Esophagus (tissue), 2 donors: Measurements from ENCODE around the gene CIAO2A. TPM values are rescaled to one million over a fixed set of nuclear protein-coding genes. Genes with fewer than 3 reads are reported as not detected.
"Not testable (repeated sequence)": the region's sequence is repeated elsewhere in the genome, so short reads cannot be mapped to it uniquely, and the experiment has no call there.

Experiments used
- H3K27ac ChIP-seq, 2 donors: one replicate each; pipeline ENCODE4 v1.5.1; 2013; ENCODE audit warnings: low read depth in 2 of 2, mild to moderate bottlenecking in 2 of 2, inconsistent platforms in 1 of 2, low read length in 1 of 2, moderate library complexity in 1 of 2
- H3K27me3 ChIP-seq, 2 donors: one replicate each; pipeline ENCODE4 v1.6.1; 2013; ENCODE audit warnings: low read length in 2 of 2, control low read depth in 1 of 2, mild to moderate bottlenecking in 1 of 2; ENCODE audit not compliant: insufficient read depth in 2 of 2, control insufficient read depth in 1 of 2
- H3K36me3 ChIP-seq, 2 donors: one replicate each; pipeline ENCODE4 v1.6.1; 2013; ENCODE audit warnings: low read length in 1 of 2; ENCODE audit not compliant: control insufficient read depth in 2 of 2, insufficient read depth in 2 of 2
- H3K4me1 ChIP-seq, 2 donors: one replicate each; pipeline ENCODE4 v1.6.1; 2013; ENCODE audit warnings: low read length in 1 of 2; ENCODE audit not compliant: control insufficient read depth in 2 of 2, insufficient read depth in 2 of 2
- H3K4me3 ChIP-seq, 2 donors: one replicate each; pipeline ENCODE4 v1.5.1; 2013; ENCODE audit warnings: low read length in 2 of 2, mild to moderate bottlenecking in 2 of 2, low read depth in 1 of 2, moderate library complexity in 1 of 2
- H3K9me3 ChIP-seq, 2 donors: one replicate each; pipeline ENCODE4 v1.6.1; 2013; ENCODE audit warnings: mild to moderate bottlenecking in 2 of 2, low read depth in 1 of 2, low read length in 1 of 2, moderate library complexity in 1 of 2; ENCODE audit not compliant: control insufficient read depth in 2 of 2, insufficient read depth in 1 of 2
- WGBS, 2 donors: extraction: QIAGEN DNeasy Blood & Tissue Kit; methylation state at CpG; one replicate each; pipeline ENCODE4 v1.1.7; 2013; 5-methylcytosine and 5-hydroxymethylcytosine counted together
- polyA plus RNA-seq, 2 donors: library from polyadenylated mRNA; stranded (reverse); fragments of 200-250 nt; gene quantifications; one replicate each; pipeline ENCODE4 v1.2.3, GENCODE V29; 2013
- donor health status: healthy with polysubstance abuse.
- donor health status: Bipolar disorder and iron deficiency.

CIAO2A gene
- polyA plus RNA-seq, 2 donors: 39.0 to 65.7 TPM

DNA sequence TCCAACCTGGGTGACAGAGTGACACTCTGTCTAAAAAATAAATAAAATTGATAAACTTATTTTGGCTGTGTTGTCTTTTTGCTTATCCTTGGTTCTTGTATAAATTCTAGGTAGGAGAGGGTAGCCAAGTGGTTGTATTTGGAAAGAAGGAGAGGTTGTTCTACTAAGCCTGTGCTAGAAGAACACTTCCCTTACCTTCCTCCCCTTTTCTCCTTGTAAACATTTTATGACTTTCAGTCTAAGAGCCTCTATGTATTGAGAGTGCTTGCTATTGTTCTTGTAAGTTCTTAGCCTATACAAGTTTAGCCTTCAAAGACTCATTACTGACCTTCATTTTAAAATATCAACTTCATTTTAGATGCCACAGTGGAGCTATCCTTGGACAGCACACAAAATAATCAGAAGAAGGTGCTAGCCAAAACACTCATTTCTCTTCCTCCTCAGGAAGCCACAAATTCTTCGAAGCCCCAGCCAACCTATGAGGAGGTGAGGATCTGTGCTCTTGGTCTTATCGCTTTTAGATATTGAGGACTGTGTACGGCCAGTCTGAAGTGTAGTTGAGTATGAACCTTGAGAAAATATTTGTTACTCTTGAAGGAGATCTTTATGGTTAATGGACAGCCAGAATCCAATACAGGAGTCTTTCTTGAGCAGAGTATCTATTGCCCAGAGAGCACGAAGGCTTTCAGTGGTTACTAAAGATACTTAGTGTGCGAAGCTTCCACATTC, 24.3 kb upstream of the CIAO2A start:
- H3K36me3 ChIP-seq: peaks cover 13 to 22% of the 10 kb centered on the region in 2 donors
- 91 to 94% methylated on average over 5 of the region's 5 CpGs for WGBS, 2 donors
- H3K9me3 ChIP-seq: no peaks in the 10 kb centered on the region
- no peaks in the 10 kb centered on the region for H3K27me3 ChIP-seq
- H3K4me1 ChIP-seq: no peaks in the 10 kb centered on the region
- no peak overlapping the region for H3K4me3 ChIP-seq
- H3K27ac ChIP-seq: no peak overlapping the region

DNA sequence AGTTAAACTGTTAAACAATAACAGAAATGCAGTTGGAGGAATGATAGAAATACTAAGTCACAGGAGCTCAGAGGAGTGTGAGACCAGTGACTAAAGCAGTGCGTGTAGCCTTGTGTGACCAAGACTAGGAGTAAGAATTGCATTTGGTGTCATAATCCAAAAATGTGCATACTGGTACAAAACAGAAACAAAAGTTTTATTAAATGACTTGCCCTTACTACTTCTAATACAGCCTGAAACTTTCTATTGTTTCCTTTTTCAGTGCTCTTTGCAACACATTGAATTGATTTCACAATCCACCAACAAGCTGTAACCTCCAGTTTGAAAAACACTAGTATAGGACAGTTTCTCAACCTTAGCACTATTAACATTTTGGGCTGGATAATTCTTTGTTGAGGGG, 19.3 kb upstream of the CIAO2A start:
- Histone ChIP-seq H3K27me3 (no peaks in the 10 kb centered on the region), H3K9me3 (no peaks in the 10 kb centered on the region), H3K36me3 (peaks cover 4 to 10% of the 10 kb centered on the region in 2 donors), H3K4me3 (no peak overlapping the region), H3K27ac (no peak overlapping the region), H3K4me1 (peaks cover 0 to 2% of the 10 kb centered on the region in 2 donors)
- WGBS, 2 donors: 81 to 91% methylated on average over 1 of the region's 1 CpG

GRCh38 chr15:64112073-64112772, 18.6 kb upstream of the CIAO2A start:
- Histone ChIP-seq H3K4me1 (peaks cover 0 to 2% of the 10 kb centered on the region in 2 donors), H3K4me3 (no peak overlapping the region), H3K36me3 (peaks cover 4 to 10% of the 10 kb centered on the region in 2 donors), H3K9me3 (no peaks in the 10 kb centered on the region), H3K27ac (no peak overlapping the region), H3K27me3 (no peaks in the 10 kb centered on the region)
- 71 to 77% methylated on average over 4 of the region's 4 CpGs for WGBS, 2 donors

DNA sequence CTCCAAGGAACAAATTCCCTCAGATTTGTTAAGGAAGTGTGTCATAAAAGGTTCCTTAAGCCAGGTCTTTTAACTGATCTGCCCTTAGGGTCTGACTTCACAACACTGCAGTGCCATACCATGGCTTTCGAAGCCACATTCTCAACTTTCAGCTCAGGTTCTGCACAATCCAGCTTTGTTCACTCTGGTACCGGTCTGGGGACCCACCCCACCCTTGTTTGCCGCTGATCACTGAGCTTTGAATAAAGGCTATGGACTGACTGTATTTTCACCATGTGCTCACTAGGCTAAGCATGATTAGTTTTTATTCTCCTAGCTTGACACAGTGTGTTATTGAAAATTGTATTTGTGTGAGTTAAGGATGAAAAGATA, 18.0 kb upstream of the CIAO2A start:
- no peak overlapping the region for H3K27ac ChIP-seq
- peaks cover 4 to 10% of the 10 kb centered on the region in 2 donors for H3K36me3 ChIP-seq
- no peak overlapping the region for H3K4me3 ChIP-seq
- 62 to 66% methylated on average over 3 of the region's 3 CpGs for WGBS, 2 donors
- H3K9me3 ChIP-seq: no peaks in the 10 kb centered on the region
- peaks cover 0 to 2% of the 10 kb centered on the region in 2 donors for H3K4me1 ChIP-seq
- H3K27me3 ChIP-seq: no peaks in the 10 kb centered on the region

DNA sequence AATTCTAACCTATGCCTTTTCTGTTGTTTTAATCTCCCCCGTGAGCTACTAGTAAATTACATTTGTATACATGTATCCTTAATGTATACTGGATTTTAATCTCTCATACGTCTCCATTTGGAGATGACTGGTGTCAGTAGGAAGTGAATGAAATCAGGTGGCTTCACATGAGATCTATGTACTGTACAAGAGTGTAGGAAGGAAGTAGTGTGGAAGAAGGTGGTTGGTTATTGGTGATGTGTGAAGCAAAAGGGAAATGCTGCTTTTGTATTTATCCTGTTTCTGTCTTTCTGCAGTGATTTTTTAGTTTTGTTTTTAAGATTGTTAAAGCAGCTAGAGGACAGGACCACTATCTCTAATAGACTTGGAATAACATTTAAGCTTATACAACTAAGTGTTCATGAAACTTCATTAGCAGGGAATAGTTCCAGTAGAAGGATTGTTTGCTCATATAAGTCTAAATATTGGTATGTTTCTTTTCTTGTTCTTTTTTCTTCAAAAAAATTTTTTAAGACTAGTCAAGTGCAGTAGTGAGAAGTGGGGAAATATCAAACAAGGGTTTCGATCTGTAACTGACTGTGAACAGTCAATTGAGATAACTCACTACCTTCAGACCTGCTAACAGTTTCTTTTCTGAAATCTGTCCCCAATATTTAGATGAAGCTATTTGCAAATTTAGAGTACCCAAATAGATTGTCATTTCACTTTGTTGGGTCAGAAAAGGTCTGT, 17.5 kb upstream of the CIAO2A start:
- Histone ChIP-seq H3K27me3 (no peaks in the 10 kb centered on the region), H3K9me3 (no peaks in the 10 kb centered on the region), H3K36me3 (peaks cover 4 to 9% of the 10 kb centered on the region in 2 donors), H3K4me1 (peaks cover 0 to 2% of the 10 kb centered on the region in 2 donors), H3K4me3 (no peak overlapping the region), H3K27ac (no peak overlapping the region)
- WGBS, 2 donors: 80 to 87% methylated on average over 3 of the region's 3 CpGs

DNA sequence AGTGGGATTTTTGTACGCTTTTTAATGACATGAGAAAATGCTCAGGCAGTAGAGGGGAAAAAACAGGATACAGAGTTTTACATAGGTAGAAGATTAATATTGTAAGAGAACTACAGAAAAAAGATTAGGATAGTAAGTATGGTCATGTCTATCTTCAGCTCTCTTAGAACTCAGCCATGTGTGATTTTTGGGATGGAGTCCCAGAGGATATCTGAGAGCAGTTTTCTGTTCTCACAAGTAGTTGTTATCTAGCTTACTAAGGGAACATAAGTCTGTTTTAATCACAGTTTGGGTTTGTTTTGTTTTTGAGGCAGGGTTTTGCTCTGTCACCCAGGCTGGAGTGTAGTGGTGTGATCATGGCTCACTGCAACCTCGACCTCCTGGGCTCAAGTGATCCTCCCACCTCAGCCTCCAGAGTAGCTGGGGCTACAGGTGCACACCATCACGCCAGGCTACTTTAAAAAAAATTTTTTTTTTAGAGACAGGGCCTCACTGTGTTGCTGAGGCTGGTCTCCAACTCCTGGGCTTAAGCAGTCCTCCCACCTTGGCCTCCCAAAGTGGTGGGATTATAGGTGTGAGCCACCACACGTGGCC, 16.6 kb upstream of the CIAO2A start:
- not testable (repeated sequence) for H3K27ac ChIP-seq, H3K9me3 ChIP-seq, H3K4me3 ChIP-seq, H3K4me1 ChIP-seq, H3K36me3 ChIP-seq, H3K27me3 ChIP-seq
- 95% methylated on average over 4 of the region's 4 CpGs for WGBS, 2 donors

GRCh38 chr15:64107337-64107736, 13.7 kb upstream of the CIAO2A start:
- Histone ChIP-seq H3K4me3 (no peak overlapping the region), H3K4me1 (peaks cover 0 to 2% of the 10 kb centered on the region in 2 donors), H3K27me3 (no peaks in the 10 kb centered on the region), H3K27ac (no peak overlapping the region), H3K9me3 (no peaks in the 10 kb centered on the region), H3K36me3 (no peaks in the 10 kb centered on the region)
- WGBS, 2 donors: 94 to 95% methylated on average over 1 of the region's 1 CpG

- Histone ChIP-seq H3K9me3 (no peaks in the 10 kb centered on the region), H3K4me3 (no peak overlapping the region), H3K36me3 (no peaks in the 10 kb centered on the region), H3K27ac (peak overlapping the region in 1 of 2 donors; percentile 21), H3K27me3 (no peaks in the 10 kb centered on the region), H3K4me1 (no peaks in the 10 kb centered on the region)
- 67% methylated on average over 9 of the region's 9 CpGs for WGBS, 2 donors
Measured at GRCh38 chr15:64105113-64105704, 11.6 kb upstream of the CIAO2A start.

- Histone ChIP-seq H3K36me3 (no peaks in the 10 kb centered on the region), H3K4me3 (no peak overlapping the region), H3K27ac (no peak overlapping the region), H3K4me1 (no peaks in the 10 kb centered on the region), H3K9me3 (no peaks in the 10 kb centered on the region), H3K27me3 (no peaks in the 10 kb centered on the region)
- WGBS, 2 donors: 97 to 98% methylated on average over 2 of the region's 2 CpGs
Measured at GRCh38 chr15:64102497-64102896, 8.9 kb upstream of the CIAO2A start.
